ENCODE data around the gene LYPD5.

GRCh38 chr19:43777163-43777695 is 25.0 kb downstream of the LYPD5 start:
- TF ChIP-seq CTCF (IDR thresholded peaks at IDR 0.05) (no peak), POLR2AphosphoS5 (IDR thresholded peaks at IDR 0.05) (no peak), POLR2A (IDR thresholded peaks at IDR 0.05) (no peak)

Data from suprapubic skin (tissue), 4 donors.